ENCODE data around the gene SLC25A25. TPM values are rescaled to one million over a fixed set of nuclear protein-coding genes. Genes with fewer than 3 reads are reported as not detected.
A peak's percentile ranks its signal among the peaks of the same experiment; 100 is the strongest.

SLC25A25 gene
- total and polyA plus RNA-seq, 9 of the 15 experiments (the other 6 are each of a cell fraction or from before 2014, with no cell fraction given): 0.07 to 35.9 (median 23.2) TPM

- TF ChIP-seq ZNF609 (CRISPR knock-in tag; IDR thresholded peaks at IDR 0.05; ENCODE audit: borderline replicate concordance) (no peak), ZNF124 (CRISPR knock-in tag; IDR thresholded peaks at IDR 0.05) (no peak), RCOR1 (IDR thresholded peaks at IDR 0.05; ENCODE audit: borderline replicate concordance in 1 of 2, low read depth in 2 of 2, low read length in 2 of 2) (peak; percentile 80 to 94; a peak in 3 of 4 replicates), BHLHE40 (IDR thresholded peaks at IDR 0.05; ENCODE audit: low read length) (peak; percentile 58; the same call in 1 of the 2 replicates), CHD2 (IDR thresholded peaks at IDR 0.05; ENCODE audit: low read depth, low read length) (peak; percentile 41; the same call in 1 of the 2 replicates), RBM22 (IDR thresholded peaks at IDR 0.05; ENCODE audit: low read depth, low read length, poor library complexity, severe bottlenecking) (no peak), RBM17 (IDR thresholded peaks at IDR 0.05; ENCODE audit: borderline replicate concordance, low read depth, low read length) (no peak), KAT8 (IDR thresholded peaks at IDR 0.05; ENCODE audit: low read depth) (no peak), ERF (CRISPR knock-in tag; IDR thresholded peaks at IDR 0.05) (no peak), RBFOX2 (IDR thresholded peaks at IDR 0.05; ENCODE audit: low read depth, low read length) (peak; percentile 55), E2F1 (CRISPR knock-in tag; IDR thresholded peaks at IDR 0.05) (no peak), MAFK (IDR thresholded peaks at IDR 0.05; ENCODE audit: low read length) (no peak), ZNF316 (IDR thresholded peaks at IDR 0.05) (no peak), MXD1 (CRISPR knock-in tag; IDR thresholded peaks at IDR 0.05; ENCODE audit: borderline replicate concordance, poor library complexity, severe bottlenecking) (no peak), PHB (CRISPR knock-in tag; IDR thresholded peaks at IDR 0.05) (no peak), ADNP (tag; IDR thresholded peaks at IDR 0.05) (no peak), ZNF134 (CRISPR knock-in tag; conservative IDR thresholded peaks at IDR 0.05) (no peak), BCOR (IDR thresholded peaks at IDR 0.05) (peak; percentile 81)
Observed at GRCh38 chr9:128115187-128116103, 47.4 kb downstream of the SLC25A25 start (continued).
